Muscle layer of duodenum (tissue), 2 donors: ENCODE measurements around the gene NCAPD3.

Experiments
- H3K27ac ChIP-seq: one replicate; pipeline ENCODE4 v1.7.0; 2013; ENCODE audit warnings: mild to moderate bottlenecking, low read length
- H3K27me3 ChIP-seq: one replicate; pipeline ENCODE4 v1.7.0; 2013; ENCODE audit warnings: low read depth, mild to moderate bottlenecking, control low read depth, low read length
- H3K36me3 ChIP-seq, 2 donors: one replicate each; pipeline ENCODE4 v1.7.0; 2013; ENCODE audit warnings: low read length in 2 of 2, control low read depth in 1 of 2, mild to moderate bottlenecking in 1 of 2; ENCODE audit not compliant: insufficient read depth in 2 of 2, control insufficient read depth in 1 of 2
- H3K4me1 ChIP-seq, 2 donors: one replicate each; pipeline ENCODE4 v1.7.0; 2013; ENCODE audit warnings: low read length in 2 of 2, mild to moderate bottlenecking in 2 of 2, control low read depth in 1 of 2, moderate library complexity in 1 of 2; ENCODE audit not compliant: insufficient read depth in 2 of 2, control insufficient read depth in 1 of 2
- H3K4me3 ChIP-seq, 2 donors: one replicate each; pipeline ENCODE4 v1.7.0; 2013; ENCODE audit warnings: low read length in 2 of 2, low read depth in 1 of 2, mild to moderate bottlenecking in 1 of 2
- H3K9me3 ChIP-seq, 2 donors: one replicate each; pipeline ENCODE4 v1.7.0; 2013; ENCODE audit warnings: low read length in 2 of 2, control low read depth in 1 of 2, mild to moderate bottlenecking in 1 of 2; ENCODE audit not compliant: control insufficient read depth in 1 of 2
- donor health status: healthy.

The NCAPD3 gene

DNA sequence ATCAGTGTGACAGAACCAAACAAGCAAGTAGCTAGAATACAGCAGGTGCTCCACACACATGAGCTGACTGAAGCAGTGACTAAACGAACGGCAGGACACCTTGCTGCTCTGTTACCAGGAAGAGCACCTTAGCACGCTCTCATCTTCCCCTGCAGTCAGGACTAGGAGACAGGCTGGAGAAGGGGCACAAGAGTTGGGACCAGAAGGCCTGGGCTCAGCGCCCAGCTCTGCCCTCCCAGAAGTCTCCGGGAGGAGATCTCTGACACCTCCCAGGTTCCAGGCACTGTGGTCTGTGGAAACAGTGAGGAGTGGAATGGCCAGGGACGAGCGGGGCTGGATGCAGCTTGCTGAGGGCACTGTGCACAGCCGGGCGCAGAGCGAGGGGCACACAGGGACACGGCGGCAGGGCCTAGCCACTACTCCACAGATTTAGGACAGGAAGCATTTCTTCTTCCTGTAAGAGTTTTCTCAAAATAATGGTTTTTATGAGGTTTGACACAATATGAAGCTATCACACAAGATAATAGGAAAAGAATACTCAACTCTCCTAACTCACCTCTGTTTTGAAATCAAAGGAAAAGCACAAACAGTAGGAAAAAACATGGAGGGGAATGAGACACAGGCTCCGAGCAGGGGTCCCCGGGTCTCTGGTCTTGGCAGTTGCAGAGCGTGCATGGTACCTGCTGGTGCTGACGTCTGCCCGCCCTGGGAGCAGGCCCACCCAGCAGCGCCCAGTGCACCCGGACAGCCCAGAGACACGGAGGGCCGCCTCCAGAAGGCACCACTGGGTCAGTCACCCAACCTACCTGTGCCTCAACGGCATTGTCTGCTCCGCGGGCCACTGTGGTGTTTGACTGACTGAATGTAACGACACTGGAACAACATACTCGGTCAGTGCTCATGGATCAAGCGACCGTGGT lies 67.6 kb downstream of the NCAPD3 start:
- no peaks in the 10 kb centered on the region for H3K4me1 ChIP-seq
- no peaks in the 10 kb centered on the region for H3K27me3 ChIP-seq
- H3K36me3 ChIP-seq = peaks cover 32 to 47% of the 10 kb centered on the region in 2 donors
- H3K27ac ChIP-seq = no peak overlapping the region
- H3K9me3 ChIP-seq = no peaks in the 10 kb centered on the region
- no peak overlapping the region for H3K4me3 ChIP-seq

DNA sequence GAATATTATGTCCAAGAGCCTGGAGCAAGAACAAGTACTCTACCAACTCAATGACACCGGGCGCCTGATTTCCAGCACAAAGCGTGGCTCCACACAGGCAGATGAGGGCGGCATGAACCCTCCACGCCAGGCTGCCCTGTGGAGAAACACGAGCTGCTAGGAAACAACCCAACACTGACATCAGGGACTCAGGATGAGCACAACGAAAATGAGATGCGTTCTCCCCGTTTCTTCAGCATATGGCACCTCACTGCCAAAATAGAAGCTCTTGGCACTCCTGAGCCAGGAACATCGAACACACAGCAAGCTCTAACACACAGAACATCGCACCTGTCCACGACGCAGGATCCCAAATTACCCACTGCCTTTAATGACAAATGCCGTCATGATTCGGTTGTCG lies 68.3 kb downstream of the NCAPD3 start:
- H3K36me3 ChIP-seq = peaks cover 26 to 47% of the 10 kb centered on the region in 2 donors
- H3K9me3 ChIP-seq = no peaks in the 10 kb centered on the region
- H3K27ac ChIP-seq = no peak overlapping the region
- H3K4me3 ChIP-seq = no peak overlapping the region
- no peaks in the 10 kb centered on the region for H3K27me3 ChIP-seq
- no peaks in the 10 kb centered on the region for H3K4me1 ChIP-seq

DNA sequence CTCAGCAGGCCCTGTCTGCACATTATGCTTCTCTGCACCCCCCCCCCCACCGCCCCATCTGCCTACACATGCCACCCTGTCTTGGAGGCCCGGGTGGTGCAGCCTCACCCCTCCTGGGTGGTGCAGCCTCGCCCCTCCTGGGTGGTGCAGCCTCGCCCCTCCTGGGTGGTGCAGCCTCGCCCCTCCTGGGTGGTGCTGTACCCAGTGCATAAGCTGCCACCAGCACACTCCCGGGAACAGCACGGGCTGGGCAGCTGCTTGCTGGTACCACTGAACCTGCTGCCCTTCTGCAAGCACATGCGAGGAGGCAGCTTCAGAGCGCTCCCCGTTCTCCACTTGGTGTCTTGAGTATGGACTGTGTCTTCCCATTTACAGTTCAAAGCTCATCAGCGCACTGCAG lies 69.3 kb downstream of the NCAPD3 start:
- Histone ChIP-seq H3K4me1 (no peaks in the 10 kb centered on the region), H3K27me3 (no peaks in the 10 kb centered on the region), H3K4me3 (no peak overlapping the region), H3K9me3 (no peaks in the 10 kb centered on the region), H3K36me3 (peaks cover 24 to 47% of the 10 kb centered on the region in 2 donors), H3K27ac (no peak overlapping the region)

DNA sequence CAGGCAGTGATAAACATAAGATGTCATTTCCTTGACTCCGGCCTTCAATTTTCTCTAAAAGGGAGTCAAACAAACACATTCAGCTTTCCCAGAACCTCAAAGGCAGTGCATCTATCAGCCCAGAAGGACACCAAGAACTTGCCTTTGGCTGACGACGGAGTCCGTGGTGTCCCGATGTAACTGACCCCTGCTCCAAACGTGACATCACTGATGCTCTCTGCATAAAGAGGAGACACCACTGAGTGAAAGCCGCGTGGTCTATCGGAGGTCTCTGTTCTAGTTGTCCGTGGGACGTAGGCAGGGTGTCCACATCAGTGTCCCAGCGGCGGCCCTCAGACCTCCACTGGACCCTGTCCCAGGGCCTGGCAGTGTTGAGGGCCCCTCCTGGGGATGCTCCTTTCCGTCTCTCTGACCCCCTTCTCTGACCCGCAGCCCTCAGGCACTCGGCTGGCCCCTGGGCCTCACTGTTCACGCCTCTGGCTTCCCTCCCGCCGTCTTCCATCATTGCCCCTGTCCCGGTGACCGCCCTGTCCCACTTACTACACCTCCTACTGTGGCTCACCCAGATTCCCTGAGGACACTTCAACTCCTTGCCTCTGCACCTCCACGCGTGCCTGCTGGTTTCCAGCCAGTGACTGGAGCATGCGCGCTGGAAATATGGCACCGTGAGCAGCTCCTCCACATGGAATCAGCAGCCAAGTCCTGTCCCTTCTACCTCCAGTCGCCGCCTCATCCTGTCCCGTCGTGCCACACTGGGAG lies 70.4 kb downstream of the NCAPD3 start:
- H3K36me3 ChIP-seq = peaks cover 26 to 47% of the 10 kb centered on the region in 2 donors
- H3K27ac ChIP-seq = no peak overlapping the region
- no peaks in the 10 kb centered on the region for H3K27me3 ChIP-seq
- H3K4me1 ChIP-seq = no peaks in the 10 kb centered on the region
- H3K9me3 ChIP-seq = no peaks in the 10 kb centered on the region
- H3K4me3 ChIP-seq = no peak overlapping the region

DNA sequence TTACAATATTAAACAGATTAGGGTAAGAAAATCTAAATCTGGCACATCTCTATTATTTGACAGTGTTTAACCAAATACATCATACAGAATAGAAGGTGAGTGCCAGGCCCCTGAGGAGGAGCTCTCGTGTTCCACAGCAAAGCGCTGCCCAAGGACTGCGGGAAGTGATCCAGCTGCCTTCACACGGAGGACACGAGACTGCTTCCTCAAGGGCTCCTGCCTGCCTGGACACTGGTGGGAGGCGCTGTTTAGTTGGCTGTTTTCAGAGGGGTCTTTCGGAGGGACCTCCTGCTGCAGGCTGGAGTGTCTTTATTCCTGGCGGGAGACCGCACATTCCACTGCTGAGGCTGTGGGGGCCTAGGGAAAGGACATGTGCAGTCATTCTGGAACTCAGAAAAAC lies 71.1 kb downstream of the NCAPD3 start:
- no peaks in the 10 kb centered on the region for H3K27me3 ChIP-seq
- no peak overlapping the region for H3K27ac ChIP-seq
- peaks cover 26 to 41% of the 10 kb centered on the region in 2 donors for H3K36me3 ChIP-seq
- H3K9me3 ChIP-seq = no peaks in the 10 kb centered on the region
- no peak overlapping the region for H3K4me3 ChIP-seq
- no peaks in the 10 kb centered on the region for H3K4me1 ChIP-seq

DNA sequence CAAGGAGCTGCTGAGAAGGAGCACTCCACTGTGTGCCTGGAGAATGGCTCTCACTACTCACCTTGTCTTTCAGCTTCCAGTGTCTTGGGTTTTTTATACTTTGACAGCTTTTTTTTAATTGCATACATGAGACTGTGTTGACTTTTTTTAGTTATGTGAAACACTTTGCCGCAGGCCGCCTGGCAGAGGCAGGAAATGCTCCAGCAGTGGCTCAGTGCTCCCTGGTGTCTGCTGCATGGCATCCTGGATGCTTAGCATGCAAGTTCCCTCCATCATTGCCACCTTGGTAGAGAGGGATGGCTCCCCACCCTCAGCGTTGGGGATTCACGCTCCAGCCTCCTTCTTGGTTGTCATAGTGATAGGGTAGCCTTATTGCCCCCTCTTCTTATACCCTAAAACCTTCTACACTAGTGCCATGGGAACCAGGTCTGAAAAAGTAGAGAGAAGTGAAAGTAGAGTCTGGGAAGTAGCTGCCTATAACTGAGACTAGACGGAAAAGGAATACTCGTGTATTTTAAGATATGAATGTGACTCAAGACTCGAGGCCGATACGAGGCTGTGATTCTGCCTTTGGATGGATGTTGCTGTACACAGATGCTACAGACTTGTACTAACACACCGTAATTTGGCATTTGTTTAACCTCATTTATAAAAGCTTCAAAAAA lies 72.6 kb downstream of the NCAPD3 start:
- no peaks in the 10 kb centered on the region for H3K4me1 ChIP-seq
- H3K9me3 ChIP-seq = no peaks in the 10 kb centered on the region
- H3K4me3 ChIP-seq = no peak overlapping the region
- peaks cover 25 to 37% of the 10 kb centered on the region in 2 donors for H3K36me3 ChIP-seq
- H3K27me3 ChIP-seq = no peaks in the 10 kb centered on the region
- peak overlapping the region; percentile 31 for H3K27ac ChIP-seq

DNA sequence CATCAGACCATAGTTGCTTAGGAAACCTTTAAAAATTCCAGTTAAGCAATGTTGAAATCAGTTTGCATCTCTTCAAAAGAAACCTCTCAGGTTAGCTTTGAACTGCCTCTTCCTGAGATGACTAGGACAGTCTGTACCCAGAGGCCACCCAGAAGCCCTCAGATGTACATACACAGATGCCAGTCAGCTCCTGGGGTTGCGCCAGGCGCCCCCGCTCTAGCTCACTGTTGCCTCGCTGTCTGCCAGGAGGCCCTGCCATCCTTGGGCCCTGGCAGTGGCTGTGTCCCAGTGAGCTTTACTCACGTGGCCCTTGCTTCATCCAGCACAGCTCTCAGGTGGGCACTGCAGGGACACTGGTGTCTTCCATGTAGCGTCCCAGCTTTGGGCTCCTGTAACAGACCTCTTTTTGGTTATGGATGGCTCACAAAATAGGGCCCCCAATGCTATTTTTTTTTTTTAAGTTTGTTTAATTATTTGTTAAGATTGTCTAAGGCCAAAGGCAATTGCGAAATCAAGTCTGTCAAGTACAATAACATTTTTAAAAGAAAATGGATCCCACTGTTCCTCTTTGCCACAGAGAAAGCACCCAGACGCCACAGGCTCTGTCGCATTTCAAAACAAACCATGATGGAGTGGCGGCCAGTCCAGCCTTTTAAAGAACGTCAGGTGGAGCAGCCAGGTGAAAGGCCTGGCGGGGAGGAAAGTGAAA lies 73.4 kb downstream of the NCAPD3 start:
- H3K36me3 ChIP-seq = peaks cover 22 to 42% of the 10 kb centered on the region in 2 donors
- no peak overlapping the region for H3K4me3 ChIP-seq
- no peaks in the 10 kb centered on the region for H3K27me3 ChIP-seq
- H3K4me1 ChIP-seq = no peaks in the 10 kb centered on the region
- H3K27ac ChIP-seq = peak overlapping the region; percentile 31
- no peaks in the 10 kb centered on the region for H3K9me3 ChIP-seq

DNA sequence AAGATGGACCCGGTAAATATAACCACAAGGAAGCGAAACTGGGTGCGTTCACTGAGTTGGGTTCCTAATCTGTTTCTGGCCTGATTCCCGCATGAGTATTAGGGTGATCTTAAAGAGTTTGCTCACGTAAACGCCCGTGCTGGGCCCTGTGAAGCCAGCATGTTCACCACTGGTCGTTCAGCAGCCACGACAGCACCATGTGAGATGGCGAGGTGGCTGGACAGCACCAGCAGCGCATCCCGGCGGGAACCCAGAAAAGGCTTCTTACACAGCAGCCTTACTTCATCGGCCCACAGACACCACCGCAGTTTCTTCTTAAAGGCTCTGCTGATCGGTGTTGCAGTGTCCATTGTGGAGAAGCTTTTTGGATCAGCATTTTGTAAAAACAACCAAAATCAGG lies 74.4 kb downstream of the NCAPD3 start:
- peaks cover 22 to 44% of the 10 kb centered on the region in 2 donors for H3K36me3 ChIP-seq

DNA sequence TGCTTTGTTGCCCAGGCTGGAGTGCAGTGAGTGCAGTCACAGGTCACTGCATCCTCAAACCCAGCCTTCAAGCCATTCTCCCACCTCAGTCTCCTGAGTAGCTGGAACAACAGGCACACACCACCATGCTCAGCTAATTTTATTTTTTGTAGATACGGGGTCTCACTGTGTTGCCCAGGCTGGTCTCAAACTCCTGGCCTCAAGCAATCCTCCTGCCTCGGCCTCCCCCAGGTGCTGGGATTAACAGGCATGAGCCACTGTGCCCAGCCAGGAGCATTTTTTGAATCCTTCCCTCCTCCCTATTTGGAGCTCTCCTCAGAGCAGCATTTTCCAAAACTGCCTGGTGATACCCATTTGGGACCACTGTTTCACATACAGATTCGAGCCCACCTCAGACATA lies 77.2 kb downstream of the NCAPD3 start:
- Histone ChIP-seq H3K9me3 (no peaks in the 10 kb centered on the region), H3K27ac (no peak overlapping the region), H3K27me3 (no peaks in the 10 kb centered on the region), H3K36me3 (peaks cover 15 to 45% of the 10 kb centered on the region in 2 donors), H3K4me3 (no peak overlapping the region), H3K4me1 (no peaks in the 10 kb centered on the region)

More for the DNA sequence above, 74.4 kb downstream of the NCAPD3 start:
- no peaks in the 10 kb centered on the region for H3K27me3 ChIP-seq
- H3K27ac ChIP-seq = no peak overlapping the region
- no peaks in the 10 kb centered on the region for H3K4me1 ChIP-seq
- no peaks in the 10 kb centered on the region for H3K9me3 ChIP-seq
- H3K4me3 ChIP-seq = no peak overlapping the region

DNA sequence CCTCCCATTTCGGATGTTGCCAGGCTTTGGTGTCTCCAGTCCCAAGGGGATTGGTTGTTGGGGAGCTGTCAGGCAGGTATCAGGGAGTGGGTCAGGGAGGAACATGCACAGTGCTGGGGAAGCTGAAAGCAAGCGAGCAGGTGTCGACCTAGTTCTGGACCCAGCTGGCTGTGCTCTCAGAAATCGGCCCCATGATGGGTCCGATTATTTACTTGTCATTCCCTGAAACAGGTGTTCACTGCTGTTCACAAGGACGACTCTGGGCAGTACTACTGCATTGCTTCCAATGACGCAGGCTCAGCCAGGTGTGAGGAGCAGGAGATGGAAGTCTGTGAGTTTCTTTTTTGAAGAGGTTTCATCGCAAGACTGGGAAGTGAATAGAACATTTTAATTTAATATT lies 78.1 kb downstream of the NCAPD3 start:
- H3K4me1 ChIP-seq = no peaks in the 10 kb centered on the region
- H3K27ac ChIP-seq = no peak overlapping the region
- H3K27me3 ChIP-seq = no peaks in the 10 kb centered on the region
- H3K4me3 ChIP-seq = no peak overlapping the region
- no peaks in the 10 kb centered on the region for H3K9me3 ChIP-seq
- H3K36me3 ChIP-seq = peaks cover 15 to 51% of the 10 kb centered on the region in 2 donors
